HUES64 (cell line): ENCODE data around the gene MRI1.

Experiments
- H3K27ac ChIP-seq: 2 replicates; pipeline ENCODE4 v1.7.0; 2013; ENCODE audit warnings: low read depth, low read length, inconsistent platforms
- H3K27me3 ChIP-seq: 2 replicates; pipeline ENCODE4 v1.6.1; 2013; ENCODE audit warnings: mild to moderate bottlenecking, low read length; ENCODE audit not compliant: insufficient read depth
- H3K36me3 ChIP-seq: 2 replicates; pipeline ENCODE4 v1.6.1; 2013; ENCODE audit warnings: mild to moderate bottlenecking, low read length; ENCODE audit not compliant: insufficient read depth
- H3K4me1 ChIP-seq: 2 replicates; pipeline ENCODE4 v1.6.1; 2013; ENCODE audit warnings: mild to moderate bottlenecking, low read length, moderate library complexity; ENCODE audit not compliant: insufficient read depth
- H3K4me3 ChIP-seq: 2 replicates; pipeline ENCODE4 v1.5.1; 2013; ENCODE audit warnings: mild to moderate bottlenecking, low read length, moderate library complexity
- H3K9ac ChIP-seq: 2 replicates; pipeline ENCODE4 v1.6.1; 2013; ENCODE audit warnings: mild to moderate bottlenecking, low read depth, low read length
- H3K9me3 ChIP-seq: 2 replicates; pipeline ENCODE4 v1.6.1; 2013; ENCODE audit warnings: low read depth, low read length; ENCODE audit not compliant: insufficient read depth
- WGBS: fragments of 150-250, 120-280 bp; methylation state at CpG from one replicate; pipeline ENCODE4 v1.1.7; 2013; ENCODE audit warnings: missing lambda C conversion rate; 5-methylcytosine and 5-hydroxymethylcytosine counted together

Gene MRI1

GRCh38 chr19:13808856-13809255 is 44.5 kb downstream of the MRI1 start:
- H3K9me3 ChIP-seq = no peaks in the 10 kb centered on the region
- WGBS = 97% methylated on average over 34 of the region's 34 CpGs

DNA sequence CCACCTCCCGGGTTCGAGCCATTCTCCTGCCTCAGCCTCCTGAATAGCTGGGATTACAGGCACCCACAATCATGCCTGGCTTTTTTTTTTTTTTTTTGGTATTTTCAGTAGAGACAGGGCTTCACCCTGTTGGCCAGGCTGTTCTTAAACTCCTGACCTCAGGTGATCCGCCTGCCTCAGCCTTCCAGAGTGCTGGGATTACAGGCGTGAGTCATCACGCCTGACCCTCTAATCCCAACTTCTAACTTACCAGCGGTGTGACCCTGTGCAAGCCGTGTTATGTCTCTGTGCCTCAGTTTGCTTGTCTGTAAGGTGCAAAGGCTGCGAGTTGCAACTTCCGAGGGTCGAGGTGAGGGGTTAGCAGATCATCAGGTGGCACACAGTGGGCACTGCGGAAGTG is 48.2 kb downstream of the MRI1 start:
- Histone ChIP-seq H3K9ac (no peak overlapping the region), H3K27ac (no peak overlapping the region), H3K4me1 (no peaks in the 10 kb centered on the region), H3K27me3 (no peaks in the 10 kb centered on the region), H3K4me3 (no peak overlapping the region), H3K9me3 (no peaks in the 10 kb centered on the region), H3K36me3 (peaks cover 55% of the 10 kb centered on the region)
- WGBS = 93% methylated on average over 11 of the region's 11 CpGs

More at GRCh38 chr19:13808856-13809255, 44.5 kb downstream of the MRI1 start:
- no peaks in the 10 kb centered on the region for H3K27me3 ChIP-seq
- H3K4me3 ChIP-seq = no peak overlapping the region
- no peak overlapping the region for H3K9ac ChIP-seq
- no peak overlapping the region for H3K27ac ChIP-seq
- no peaks in the 10 kb centered on the region for H3K4me1 ChIP-seq
- peaks cover 64% of the 10 kb centered on the region for H3K36me3 ChIP-seq

GRCh38 chr19:13813147-13813546 is 48.8 kb downstream of the MRI1 start:
- no peaks in the 10 kb centered on the region for H3K27me3 ChIP-seq
- 89% methylated on average over 1 of the region's 2 CpGs for WGBS
- no peaks in the 10 kb centered on the region for H3K9me3 ChIP-seq
- no peak overlapping the region for H3K27ac ChIP-seq
- no peak overlapping the region for H3K4me3 ChIP-seq
- no peaks in the 10 kb centered on the region for H3K4me1 ChIP-seq
- H3K36me3 ChIP-seq = peaks cover 48% of the 10 kb centered on the region
- H3K9ac ChIP-seq = no peak overlapping the region

DNA sequence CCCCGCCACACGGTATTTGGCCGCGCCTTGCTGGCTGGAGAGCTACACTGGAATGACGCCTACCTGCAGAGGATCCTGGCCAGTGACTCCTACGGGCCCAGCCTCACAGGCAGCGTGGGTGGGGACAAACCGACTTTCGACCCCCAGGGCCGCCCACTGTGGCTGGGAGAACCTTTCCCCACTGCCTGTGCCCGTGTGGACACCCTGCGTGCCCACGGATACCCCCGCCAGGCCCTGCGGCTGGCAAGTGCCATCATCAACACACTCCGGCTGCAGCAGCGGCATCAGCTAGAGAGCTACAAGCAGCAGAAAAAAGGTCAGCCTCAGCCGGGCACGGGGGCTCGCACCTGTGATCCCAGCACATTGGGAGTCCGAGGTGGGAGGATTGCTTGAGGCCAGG is 50.2 kb downstream of the MRI1 start:
- no peak overlapping the region for H3K9ac ChIP-seq
- WGBS = 97% methylated on average over 21 of the region's 21 CpGs
- no peak overlapping the region for H3K4me3 ChIP-seq
- H3K4me1 ChIP-seq = no peaks in the 10 kb centered on the region
- H3K9me3 ChIP-seq = no peaks in the 10 kb centered on the region
- H3K36me3 ChIP-seq = peaks cover 40% of the 10 kb centered on the region
- no peaks in the 10 kb centered on the region for H3K27me3 ChIP-seq
- no peak overlapping the region for H3K27ac ChIP-seq

- Histone ChIP-seq H3K9ac (peak overlapping the region; percentile 62), H3K27ac (peak overlapping the region; percentile 88; the same call in 1 of the 2 replicates), H3K4me3 (peak overlapping the region; percentile 53), H3K27me3 (no peaks in the 10 kb centered on the region), H3K4me1 (no peaks in the 10 kb centered on the region), H3K36me3 (peaks cover 44% of the 10 kb centered on the region), H3K9me3 (no peaks in the 10 kb centered on the region)
- WGBS = 67% methylated on average over 11 of the region's 11 CpGs
These were observed 52.8 kb downstream of the MRI1 start for GRCh38 chr19:13817018-13817614.

DNA sequence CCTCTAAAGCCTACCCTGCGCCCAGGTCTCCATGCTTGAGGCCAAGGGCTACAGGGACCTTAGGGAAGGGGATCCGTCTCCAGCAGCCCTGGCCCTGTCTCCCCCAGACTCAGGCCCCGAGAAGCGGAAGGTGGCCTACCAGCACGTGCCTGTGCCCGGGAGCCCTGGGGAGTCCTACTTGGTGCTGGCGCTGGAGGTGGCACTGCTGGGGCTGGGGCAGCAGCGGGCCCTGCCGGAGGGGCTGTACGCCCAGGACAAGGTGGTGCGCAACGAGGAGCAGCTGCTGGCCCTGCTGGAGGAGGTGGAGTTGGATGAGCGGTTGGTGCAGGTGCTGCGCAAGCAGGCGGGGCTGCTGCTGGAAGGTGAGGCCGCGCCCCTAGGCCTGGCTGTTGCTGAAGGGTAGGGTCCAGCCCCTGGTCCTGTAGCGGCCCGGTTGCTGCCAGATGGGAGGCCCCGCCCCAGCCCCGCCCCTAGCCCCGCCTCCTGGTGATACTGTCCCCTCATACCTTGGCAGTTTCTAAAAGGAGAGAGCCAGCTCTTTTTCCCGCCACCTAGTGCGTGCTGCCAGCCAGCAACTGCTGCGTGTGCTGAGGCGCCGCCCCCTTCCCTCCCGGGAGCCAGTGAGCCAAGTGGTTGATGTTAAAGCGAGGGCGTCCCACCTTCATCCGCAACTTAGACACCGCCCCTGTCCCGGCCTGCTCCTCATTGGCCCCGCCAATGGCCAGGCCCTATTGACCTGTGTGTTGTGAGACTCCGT is 53.5 kb downstream of the MRI1 start:
- Histone ChIP-seq H3K9ac (peak overlapping the region; percentile 62), H3K9me3 (no peaks in the 10 kb centered on the region), H3K27me3 (no peaks in the 10 kb centered on the region), H3K36me3 (peaks cover 44% of the 10 kb centered on the region), H3K4me3 (peak overlapping the region; percentile 53), H3K4me1 (no peaks in the 10 kb centered on the region), H3K27ac (peak overlapping the region; percentile 88; the same call in 1 of the 2 replicates)
- WGBS = 30% methylated on average over 35 of the region's 35 CpGs

DNA sequence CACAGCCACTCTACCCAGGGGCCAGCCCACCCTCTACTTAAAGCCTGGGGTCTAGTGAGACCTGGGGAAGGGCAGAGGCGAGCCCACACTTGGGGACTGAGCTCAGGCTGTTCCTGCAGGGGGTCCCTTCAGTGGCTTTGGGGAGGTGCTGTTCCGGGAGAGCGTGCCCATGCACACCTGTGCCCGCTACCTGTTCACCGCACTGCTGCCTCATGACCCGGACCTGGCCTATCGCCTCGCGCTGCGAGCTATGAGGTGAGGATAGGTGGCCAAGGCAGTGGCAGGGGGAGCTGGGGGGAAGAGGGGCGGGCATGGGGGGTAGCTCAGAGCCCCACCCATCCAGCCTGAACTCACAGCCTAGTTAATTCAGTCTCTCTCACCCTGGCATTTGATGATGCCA is 54.9 kb downstream of the MRI1 start:
- Histone ChIP-seq H3K4me3 (no peak overlapping the region), H3K4me1 (no peaks in the 10 kb centered on the region), H3K27ac (no peak overlapping the region), H3K36me3 (peaks cover 45% of the 10 kb centered on the region), H3K27me3 (no peaks in the 10 kb centered on the region), H3K9me3 (no peaks in the 10 kb centered on the region), H3K9ac (no peak overlapping the region)
- WGBS = 97% methylated on average over 10 of the region's 11 CpGs

GRCh38 chr19:13821292-13821691 is 57.0 kb downstream of the MRI1 start:
- Histone ChIP-seq H3K4me1 (no peaks in the 10 kb centered on the region; the same call in 1 of the 2 replicates), H3K27me3 (no peaks in the 10 kb centered on the region), H3K27ac (no peak overlapping the region), H3K9me3 (no peaks in the 10 kb centered on the region), H3K9ac (no peak overlapping the region), H3K4me3 (no peak overlapping the region), H3K36me3 (peaks cover 44% of the 10 kb centered on the region)
- 94% methylated on average over 2 of the region's 2 CpGs for WGBS

DNA sequence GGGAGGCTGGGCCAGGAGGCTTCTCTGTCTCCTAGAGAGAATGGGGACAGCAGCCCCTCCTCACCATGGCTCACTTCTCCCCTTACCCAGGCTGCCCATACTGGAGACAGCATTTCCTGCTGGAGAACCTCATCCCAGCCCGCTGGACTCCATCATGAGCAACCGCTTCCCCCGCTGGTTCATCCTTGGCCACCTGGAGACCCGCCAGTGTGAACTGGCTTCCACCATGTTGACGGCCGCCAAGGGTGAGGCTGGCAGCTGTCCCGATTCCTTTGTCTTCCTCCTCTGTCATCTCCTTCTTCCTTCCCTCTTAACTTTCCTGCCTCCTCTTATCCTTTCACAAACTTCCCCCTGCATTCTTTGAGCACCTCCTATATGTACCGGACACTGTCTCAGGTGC is 58.9 kb downstream of the MRI1 start:
- 95% methylated on average over 8 of the region's 8 CpGs for WGBS
- Histone ChIP-seq H3K9me3 (no peaks in the 10 kb centered on the region), H3K27ac (no peak overlapping the region), H3K4me3 (no peak overlapping the region), H3K4me1 (no peaks in the 10 kb centered on the region; the same call in 1 of the 2 replicates), H3K36me3 (peaks cover 51% of the 10 kb centered on the region), H3K27me3 (no peaks in the 10 kb centered on the region), H3K9ac (no peak overlapping the region)
